HFFc6 (cell line): ENCODE data around the gene EXOC4. TPM values are rescaled to one million over a fixed set of nuclear protein-coding genes. Genes with fewer than 3 reads are reported as not detected.

Experiments used
- DNase-seq: peaks from one replicate; pipeline ENCODE4 v3.0.0-alpha.2; 2018
- H3K27ac Mint-ChIP-seq: 2 replicates; pipeline ENCODE4 v1.8.0; 2020; ENCODE audit warnings: mild to moderate bottlenecking, mixed read lengths
- H3K27me3 Mint-ChIP-seq: 2 replicates; pipeline ENCODE4 v1.8.0; 2021; ENCODE audit warnings: mild to moderate bottlenecking, moderate library complexity, mixed read lengths; ENCODE audit not compliant: insufficient read depth
- H3K36me3 Mint-ChIP-seq: 2 replicates; pipeline ENCODE4 v1.8.0; 2021; ENCODE audit warnings: low read depth, mixed read lengths
- H3K4me1 Mint-ChIP-seq: 2 replicates; pipeline ENCODE4 v1.8.0; 2020; ENCODE audit warnings: low read depth, mixed read lengths
- H3K4me3 Mint-ChIP-seq: 2 replicates; pipeline ENCODE4 v1.8.0; 2020; ENCODE audit warnings: mild to moderate bottlenecking, moderate library complexity, mixed read lengths
- H3K9me3 Mint-ChIP-seq: 2 replicates; pipeline ENCODE4 v1.8.0; 2020; ENCODE audit warnings: mild to moderate bottlenecking, mixed read lengths
- CTCF ChIP-seq: fragments of 200-600 bp; sonication (generic); IDR thresholded peaks from 2 replicates; pipeline ENCODE4 v1.5.0; 2021; ENCODE audit warnings: antibody characterized with exemption, mild to moderate bottlenecking
- total RNA-seq, 6 experiments: library from RNA; stranded (reverse); fragmentation: NEBNext Ultra II Directional; extraction: Animal tissue kit (Norgen Biotek cat#: 25700); gene quantifications; 2 replicates in 1 of 6; 3 replicates in 5 of 6; pipeline ENCODE4 v1.2.3, GENCODE V29; 2021

The EXOC4 gene
- total RNA-seq, 6 experiments from 2014 or later: 57.6 to 67.6 (median 61.4) TPM

DNA sequence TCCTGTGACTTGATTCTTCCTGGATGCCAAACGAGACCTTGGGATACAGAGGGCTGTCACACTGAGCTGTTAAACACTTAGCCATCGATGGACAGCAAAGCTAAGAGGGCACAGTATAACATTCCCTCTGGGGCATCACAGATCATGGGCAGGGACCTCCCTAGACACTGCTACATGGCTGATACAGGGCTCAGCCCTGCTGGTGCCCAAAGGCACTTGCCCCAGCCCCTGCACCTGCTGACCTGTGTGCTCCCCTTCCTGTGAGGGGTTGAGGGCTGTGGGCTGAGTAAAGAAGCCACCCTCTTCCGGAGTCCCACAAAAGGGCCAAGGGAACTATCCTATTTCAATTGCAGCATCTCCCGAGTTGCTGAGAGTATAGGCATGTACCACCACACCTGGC, 337.9 kb downstream of the EXOC4 start:
- H3K27ac Mint-ChIP-seq: no peak overlapping the region
- no peak overlapping the region for H3K4me3 Mint-ChIP-seq
- no peaks in the 10 kb centered on the region for H3K9me3 Mint-ChIP-seq
- no peaks in the 10 kb centered on the region for H3K27me3 Mint-ChIP-seq
- H3K36me3 Mint-ChIP-seq: peaks cover 5% of the 10 kb centered on the region; the same call in 1 of the 2 replicates
- TF ChIP-seq CTCF: no peak
- H3K4me1 Mint-ChIP-seq: peaks cover 11% of the 10 kb centered on the region; the same call in 1 of the 2 replicates
- no peak for DNase-seq

DNA sequence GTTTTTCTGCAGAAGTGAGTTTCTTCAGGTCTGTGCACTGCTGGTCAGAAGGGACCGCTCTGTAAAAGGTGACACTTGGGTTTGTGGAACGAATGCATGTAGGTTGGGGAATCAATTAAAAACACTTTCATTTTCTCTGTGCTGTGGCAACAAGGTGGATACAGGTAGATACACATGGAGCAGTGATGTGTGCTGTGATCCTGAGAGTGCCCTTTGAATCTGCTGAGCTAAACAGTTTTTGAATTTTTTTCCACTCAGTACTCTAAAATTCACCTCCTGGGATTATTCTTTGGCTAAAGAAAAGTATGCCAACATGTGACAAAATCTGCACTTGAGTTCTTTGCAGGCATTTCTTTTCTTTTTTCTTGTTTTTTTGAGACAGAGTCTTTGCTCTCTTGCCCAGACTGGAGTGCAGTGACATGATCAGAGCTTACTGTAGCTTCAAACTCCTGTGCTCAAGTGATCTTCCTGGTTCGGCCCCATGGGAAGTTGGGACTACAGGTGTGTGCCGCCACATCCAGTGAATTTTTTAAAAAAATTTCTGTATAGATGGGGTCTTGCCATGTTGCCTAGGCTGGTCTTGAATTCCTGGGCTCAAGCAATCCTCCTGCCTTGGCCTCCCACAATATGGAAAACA, 338.9 kb downstream of the EXOC4 start:
- H3K27me3 Mint-ChIP-seq: no peaks in the 10 kb centered on the region

DNA sequence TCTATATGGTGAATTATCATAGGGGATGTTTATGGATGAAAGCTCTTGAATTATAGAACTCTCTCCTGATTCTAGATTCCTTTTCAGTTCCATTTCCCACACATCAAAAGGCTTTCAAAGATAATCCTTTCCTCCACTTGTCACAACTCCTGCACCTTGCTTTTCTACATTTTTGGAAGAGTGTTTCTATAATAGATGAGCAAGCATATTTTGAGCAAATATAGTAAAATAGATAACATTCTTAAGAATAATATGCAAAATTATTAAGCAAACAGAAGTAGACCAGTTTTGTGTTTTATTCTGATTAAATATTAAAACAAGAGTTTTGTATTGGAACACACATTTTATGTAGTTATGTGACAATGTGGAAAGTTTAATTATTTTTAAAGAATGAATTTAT, 340.7 kb downstream of the EXOC4 start:
- H3K4me1 Mint-ChIP-seq: peaks cover 6% of the 10 kb centered on the region; the same call in 1 of the 2 replicates

More for the DNA sequence above, 338.9 kb downstream of the EXOC4 start:
- H3K4me3 Mint-ChIP-seq: no peak overlapping the region
- H3K36me3 Mint-ChIP-seq: no peaks in the 10 kb centered on the region; the same call in 1 of the 2 replicates
- TF ChIP-seq CTCF: no peak
- no peak overlapping the region for H3K27ac Mint-ChIP-seq
- H3K4me1 Mint-ChIP-seq: peaks cover 11% of the 10 kb centered on the region; the same call in 1 of the 2 replicates
- no peak for DNase-seq
- no peaks in the 10 kb centered on the region for H3K9me3 Mint-ChIP-seq

GRCh38 chr7:133601617-133602016, 348.7 kb downstream of the EXOC4 start:
- no peaks in the 10 kb centered on the region for H3K36me3 Mint-ChIP-seq
- no peak overlapping the region for H3K4me3 Mint-ChIP-seq
- H3K27ac Mint-ChIP-seq: no peak overlapping the region
- no peak for TF ChIP-seq CTCF
- H3K9me3 Mint-ChIP-seq: no peaks in the 10 kb centered on the region
- H3K4me1 Mint-ChIP-seq: peaks cover 13% of the 10 kb centered on the region
- DNase-seq: no peak
- H3K27me3 Mint-ChIP-seq: no peaks in the 10 kb centered on the region

More for the DNA sequence above, 340.7 kb downstream of the EXOC4 start:
- Mint-ChIP-seq H3K36me3 (no peaks in the 10 kb centered on the region), H3K27me3 (no peaks in the 10 kb centered on the region), H3K27ac (no peak overlapping the region), H3K9me3 (no peaks in the 10 kb centered on the region), H3K4me3 (no peak overlapping the region)
- no peak for TF ChIP-seq CTCF
- DNase-seq: no peak

GRCh38 chr7:133602291-133602690, 349.4 kb downstream of the EXOC4 start:
- TF ChIP-seq CTCF: no peak
- peak; percentile 5 for DNase-seq
- no peaks in the 10 kb centered on the region for H3K9me3 Mint-ChIP-seq
- peaks cover 19% of the 10 kb centered on the region for H3K4me1 Mint-ChIP-seq
- H3K27me3 Mint-ChIP-seq: no peaks in the 10 kb centered on the region
- no peak overlapping the region; the same call in 1 of the 2 replicates for H3K27ac Mint-ChIP-seq
- H3K36me3 Mint-ChIP-seq: no peaks in the 10 kb centered on the region
- no peak overlapping the region for H3K4me3 Mint-ChIP-seq
